ENCODE measurements around the gene ZNF764. TPM values are rescaled to one million over a fixed set of nuclear protein-coding genes. Genes with fewer than 3 reads are reported as not detected.

Gene ZNF764
- total and polyA plus RNA-seq, 4 donors = 1.6 to 6.8 (median 4.2) TPM

DNA sequence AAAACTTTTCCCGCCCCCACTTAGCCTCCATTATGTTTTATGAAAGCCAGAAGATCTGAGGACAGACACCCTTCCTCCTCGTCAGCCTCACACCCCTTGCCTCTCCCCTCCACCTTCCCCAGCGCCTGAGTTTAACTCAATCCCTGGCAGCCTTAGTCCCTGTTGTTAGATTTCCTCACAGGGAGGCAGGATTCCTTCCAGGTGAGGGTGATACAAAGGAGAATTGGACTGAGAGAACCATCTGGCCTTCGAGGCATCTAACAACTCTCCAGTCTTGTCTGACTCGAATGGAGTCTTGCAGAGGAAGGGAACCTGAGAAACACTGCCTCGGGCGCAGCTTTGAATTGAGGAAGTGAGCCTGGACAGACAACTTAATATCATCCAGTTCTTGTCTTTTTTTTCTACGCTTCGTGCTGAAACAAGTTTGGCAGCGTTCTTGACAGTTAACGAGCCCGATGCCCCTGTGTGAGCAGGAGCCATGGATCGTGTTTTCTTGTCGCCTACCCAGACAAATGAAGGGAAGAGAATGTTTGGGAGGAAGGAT, 30.5 kb downstream of the ZNF764 start:
- peak overlapping the region; percentile 95 to 99 for H3K27ac ChIP-seq (ENCODE audit: low read depth in 1 of 2, low read length in 2 of 2)
- H3K9ac ChIP-seq (ENCODE audit: low read depth in 1 of 2, low read length in 2 of 2) = peak overlapping the region in 1 of 2 donors; percentile 61
- H3K27me3 ChIP-seq (ENCODE audit: control insufficient read depth in 4 of 4, insufficient read depth in 4 of 4, low read length in 3 of 4) = no peaks in the 10 kb centered on the region
- H3K4me1 ChIP-seq (ENCODE audit: control insufficient read depth in 4 of 4, insufficient read depth in 4 of 4, low read length in 3 of 4) = peaks cover 4 to 53% (median 34%) of the 10 kb centered on the region in 4 donors
- 41% methylated on average over 14 of the region's 14 CpGs for WGBS
- peak overlapping the region in 1 of 3 donors; percentile 15 for H3K4me3 ChIP-seq (ENCODE audit: low read depth in 1 of 3, low read length in 3 of 3)
- DNase-seq (ENCODE audit: low spot score) = no peak
- peaks cover 0 to 6% (median 1%) of the 10 kb centered on the region in 4 donors for H3K36me3 ChIP-seq (ENCODE audit: control insufficient read depth in 4 of 4, insufficient read depth in 3 of 4, low read depth in 1 of 4, low read length in 3 of 4)
- TF ChIP-seq YY1 (IDR thresholded peaks at IDR 0.05) (peak; percentile 5), HNF4G (IDR thresholded peaks at IDR 0.05) (no peak), RAD21 (IDR thresholded peaks at IDR 0.05) (peak; percentile 2 to 4), FOXA2 (IDR thresholded peaks at IDR 0.05) (no peak), NR2F2 (IDR thresholded peaks at IDR 0.05) (no peak)
- TF ChIP-seq, protein P1, sequence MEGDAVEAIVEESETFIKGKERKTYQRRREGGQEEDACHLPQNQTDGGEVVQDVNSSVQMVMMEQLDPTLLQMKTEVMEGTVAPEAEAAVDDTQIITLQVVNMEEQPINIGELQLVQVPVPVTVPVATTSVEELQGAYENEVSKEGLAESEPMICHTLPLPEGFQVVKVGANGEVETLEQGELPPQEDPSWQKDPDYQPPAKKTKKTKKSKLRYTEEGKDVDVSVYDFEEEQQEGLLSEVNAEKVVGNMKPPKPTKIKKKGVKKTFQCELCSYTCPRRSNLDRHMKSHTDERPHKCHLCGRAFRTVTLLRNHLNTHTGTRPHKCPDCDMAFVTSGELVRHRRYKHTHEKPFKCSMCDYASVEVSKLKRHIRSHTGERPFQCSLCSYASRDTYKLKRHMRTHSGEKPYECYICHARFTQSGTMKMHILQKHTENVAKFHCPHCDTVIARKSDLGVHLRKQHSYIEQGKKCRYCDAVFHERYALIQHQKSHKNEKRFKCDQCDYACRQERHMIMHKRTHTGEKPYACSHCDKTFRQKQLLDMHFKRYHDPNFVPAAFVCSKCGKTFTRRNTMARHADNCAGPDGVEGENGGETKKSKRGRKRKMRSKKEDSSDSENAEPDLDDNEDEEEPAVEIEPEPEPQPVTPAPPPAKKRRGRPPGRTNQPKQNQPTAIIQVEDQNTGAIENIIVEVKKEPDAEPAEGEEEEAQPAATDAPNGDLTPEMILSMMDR (IDR thresholded peaks at IDR 0.05; ENCODE audit: low read depth, low read length, missing input control) = no peak
- TF ChIP-seq, protein P2, sequence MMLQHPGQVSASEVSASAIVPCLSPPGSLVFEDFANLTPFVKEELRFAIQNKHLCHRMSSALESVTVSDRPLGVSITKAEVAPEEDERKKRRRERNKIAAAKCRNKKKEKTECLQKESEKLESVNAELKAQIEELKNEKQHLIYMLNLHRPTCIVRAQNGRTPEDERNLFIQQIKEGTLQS (IDR thresholded peaks at IDR 0.05) = no peak
- TF ChIP-seq, protein P3, sequence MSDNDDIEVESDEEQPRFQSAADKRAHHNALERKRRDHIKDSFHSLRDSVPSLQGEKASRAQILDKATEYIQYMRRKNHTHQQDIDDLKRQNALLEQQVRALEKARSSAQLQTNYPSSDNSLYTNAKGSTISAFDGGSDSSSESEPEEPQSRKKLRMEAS (IDR thresholded peaks at IDR 0.05) = no peak
- no peaks in the 10 kb centered on the region for H3K9me3 ChIP-seq (ENCODE audit: control insufficient read depth in 4 of 4, low read length in 3 of 4)

DNA sequence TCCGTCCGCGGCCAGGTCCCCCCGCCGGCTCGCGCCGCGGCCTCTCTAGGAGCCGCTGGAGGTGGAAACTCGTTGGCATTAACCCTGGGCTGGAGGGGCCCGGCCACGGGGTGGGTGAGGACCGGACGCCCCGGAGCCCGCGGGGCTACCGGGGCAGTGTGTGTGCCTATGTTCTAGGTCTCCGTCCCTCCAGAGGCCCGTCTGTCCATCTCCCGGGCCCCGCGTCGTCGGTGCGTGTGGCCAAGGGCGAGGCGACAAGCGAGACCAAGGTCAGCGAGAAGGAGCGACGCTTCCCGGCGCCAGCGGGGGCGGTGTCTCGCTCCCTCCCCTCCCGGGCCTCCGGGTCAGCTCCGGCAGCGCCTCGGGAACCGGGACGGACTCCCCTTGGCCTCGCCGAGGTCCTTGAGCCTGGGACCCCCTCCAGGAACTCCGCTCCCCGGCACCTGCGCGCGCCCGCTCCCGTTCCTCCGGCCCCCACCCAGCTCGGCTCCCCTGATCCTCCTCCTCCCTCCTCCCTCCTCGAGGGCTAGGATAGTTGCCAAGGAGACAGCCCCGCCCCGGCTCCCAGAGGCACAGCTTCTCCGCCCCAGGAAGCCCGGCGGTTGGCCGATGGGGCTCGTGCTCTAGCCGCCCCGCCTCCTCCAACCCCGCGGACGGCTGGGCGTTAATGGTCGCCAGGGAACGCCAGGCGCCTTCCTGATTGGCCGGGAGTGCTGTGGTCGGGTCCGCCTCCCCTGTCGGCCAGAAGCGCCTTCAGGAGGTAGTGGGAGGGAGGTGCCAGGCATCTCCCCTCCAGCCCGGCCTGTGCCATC, 31.1 kb downstream of the ZNF764 start:
- Histone ChIP-seq H3K36me3 (ENCODE audit: control insufficient read depth in 4 of 4, insufficient read depth in 3 of 4, low read depth in 1 of 4, low read length in 3 of 4) (peaks cover 0 to 3% (median 0%) of the 10 kb centered on the region in 4 donors), H3K27ac (ENCODE audit: low read depth in 1 of 2, low read length in 2 of 2) (peak overlapping the region; percentile 95 to 99), H3K4me1 (ENCODE audit: control insufficient read depth in 4 of 4, insufficient read depth in 4 of 4, low read length in 3 of 4) (peaks cover 5 to 53% (median 38%) of the 10 kb centered on the region in 4 donors), H3K27me3 (ENCODE audit: control insufficient read depth in 4 of 4, insufficient read depth in 4 of 4, low read length in 3 of 4) (no peaks in the 10 kb centered on the region), H3K9ac (ENCODE audit: low read depth in 1 of 2, low read length in 2 of 2) (peak overlapping the region; percentile 50 to 61), H3K9me3 (ENCODE audit: control insufficient read depth in 4 of 4, low read length in 3 of 4) (no peaks in the 10 kb centered on the region), H3K4me3 (ENCODE audit: low read depth in 1 of 3, low read length in 3 of 3) (peak overlapping the region; percentile 75 to 82 (median 81))
- WGBS = under 1% methylated on average over 79 of the region's 79 CpGs
- peak; percentile 98 for DNase-seq (ENCODE audit: low spot score)
- TF ChIP-seq, protein P4, sequence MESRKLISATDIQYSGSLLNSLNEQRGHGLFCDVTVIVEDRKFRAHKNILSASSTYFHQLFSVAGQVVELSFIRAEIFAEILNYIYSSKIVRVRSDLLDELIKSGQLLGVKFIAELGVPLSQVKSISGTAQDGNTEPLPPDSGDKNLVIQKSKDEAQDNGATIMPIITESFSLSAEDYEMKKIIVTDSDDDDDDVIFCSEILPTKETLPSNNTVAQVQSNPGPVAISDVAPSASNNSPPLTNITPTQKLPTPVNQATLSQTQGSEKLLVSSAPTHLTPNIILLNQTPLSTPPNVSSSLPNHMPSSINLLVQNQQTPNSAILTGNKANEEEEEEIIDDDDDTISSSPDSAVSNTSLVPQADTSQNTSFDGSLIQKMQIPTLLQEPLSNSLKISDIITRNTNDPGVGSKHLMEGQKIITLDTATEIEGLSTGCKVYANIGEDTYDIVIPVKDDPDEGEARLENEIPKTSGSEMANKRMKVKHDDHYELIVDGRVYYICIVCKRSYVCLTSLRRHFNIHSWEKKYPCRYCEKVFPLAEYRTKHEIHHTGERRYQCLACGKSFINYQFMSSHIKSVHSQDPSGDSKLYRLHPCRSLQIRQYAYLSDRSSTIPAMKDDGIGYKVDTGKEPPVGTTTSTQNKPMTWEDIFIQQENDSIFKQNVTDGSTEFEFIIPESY (IDR thresholded peaks at IDR 0.05) = no peak
- peak; percentile 90 for TF ChIP-seq YY1 (IDR thresholded peaks at IDR 0.05)
- TF ChIP-seq EGR1 (IDR thresholded peaks at IDR 0.05; ENCODE audit: low read depth in 2 of 2) = peak; percentile 58 to 65
- peak; percentile 69 for TF ChIP-seq SP1 (IDR thresholded peaks at IDR 0.05)
- no peak for TF ChIP-seq JUND (IDR thresholded peaks at IDR 0.05)
- no peak for TF ChIP-seq RXRA (IDR thresholded peaks at IDR 0.05)
- TF ChIP-seq, protein P2 (IDR thresholded peaks at IDR 0.05) = no peak
- TF ChIP-seq, protein P3 (IDR thresholded peaks at IDR 0.05) = peak; percentile 59
- TF ChIP-seq HNF4A (conservative IDR thresholded peaks at IDR 0.05) = peak; percentile 17 to 32
- peak; percentile 72 to 86 for TF ChIP-seq GABPA (IDR thresholded peaks at IDR 0.05 in 1 of 2, conservative IDR thresholded peaks at IDR 0.05 in 1 of 2)
- TF ChIP-seq RAD21 (IDR thresholded peaks at IDR 0.05) = peak; percentile 37 to 41
- no peak for TF ChIP-seq NR2F2 (IDR thresholded peaks at IDR 0.05)
- TF ChIP-seq, protein P1 (IDR thresholded peaks at IDR 0.05; ENCODE audit: low read depth, low read length, missing input control) = peak; percentile 8
